SU-DHL-6 (cell line): ENCODE results near the gene PRRC2C.

Source experiments
- H2AFZ ChIP-seq: fragments of 200-600 bp; sonication (generic); 2 replicates; pipeline ENCODE4 v1.6.1; 2014; ENCODE audit warnings: low read depth, mild to moderate bottlenecking, moderate library complexity, mixed read lengths, antibody characterized with exemption, low read length; ENCODE audit not compliant: severe bottlenecking
- H3F3A ChIP-seq: fragments of 200-600 bp; shearing (Covaris generic); 2 replicates; pipeline ENCODE4 v1.6.0; 2016; ENCODE audit warnings: antibody characterized with exemption, mild to moderate bottlenecking; ENCODE audit not compliant: insufficient read depth
- H3K27ac ChIP-seq: fragments of 200-600 bp; sonication (generic); 2 replicates; pipeline ENCODE4 v1.5.1; 2016; ENCODE audit warnings: low read depth, mild to moderate bottlenecking, low read length, moderate library complexity, mixed read lengths
- H3K27me3 ChIP-seq: fragments of 200-600 bp; sonication (generic), shearing (Covaris generic); 2 replicates; pipeline ENCODE4 v1.6.0; 2014; ENCODE audit warnings: mild to moderate bottlenecking, low read length
- H3K36me3 ChIP-seq: fragments of 200-600 bp; sonication (generic); 2 replicates; pipeline ENCODE4 v1.6.1; 2014; ENCODE audit warnings: mild to moderate bottlenecking, low read length, mixed read lengths
- H3K4me2 ChIP-seq: fragments of 300-600, 200-600 bp; shearing (Covaris generic), sonication (generic); 2 replicates; pipeline ENCODE4 v1.6.0; 2014; ENCODE audit warnings: low read length, low read depth, mild to moderate bottlenecking; ENCODE audit not compliant: poor library complexity, severe bottlenecking
- H3K4me3 ChIP-seq: fragments of 200-600 bp; sonication (generic); 2 replicates; pipeline ENCODE4 v1.5.1; 2014; ENCODE audit warnings: antibody characterized with exemption, low read length, mild to moderate bottlenecking, mixed read lengths; ENCODE audit not compliant: insufficient read depth, poor library complexity, severe bottlenecking
- H3K79me2 ChIP-seq: fragments of 200-600 bp; sonication (generic); 2 replicates; pipeline ENCODE4 v1.6.1; 2014; ENCODE audit warnings: mild to moderate bottlenecking, low read length, moderate library complexity; ENCODE audit not compliant: insufficient read depth
- H3K9ac ChIP-seq: fragments of 200-600 bp; sonication (generic); 2 replicates; pipeline ENCODE4 v1.7.0; 2014; ENCODE audit warnings: mild to moderate bottlenecking, low read length
- H3K9me2 ChIP-seq: fragments of 200-600 bp; sonication (generic); replicated peaks from 2 replicates; pipeline ENCODE4 v1.6.1; 2014; ENCODE audit warnings: low read length; ENCODE audit not compliant: insufficient read depth
- H3K9me3 ChIP-seq: fragments of 200-600 bp; sonication (generic); 2 replicates; pipeline ENCODE4 v1.6.1; 2014; ENCODE audit warnings: low read length, mixed read lengths; ENCODE audit not compliant: insufficient read depth
- H4K20me1 ChIP-seq: fragments of 200-600 bp; sonication (generic); 2 replicates; pipeline ENCODE4 v1.6.1; 2014; ENCODE audit warnings: low read depth, mild to moderate bottlenecking, antibody characterized with exemption, low read length, moderate library complexity, mixed read lengths
- CTCF ChIP-seq: fragments of 200-600 bp; sonication (generic); IDR thresholded peaks from one replicate; pipeline ENCODE4 v1.5.1; 2017; ENCODE audit warnings: antibody characterized with exemption, mild to moderate bottlenecking, low read length, moderate library complexity; ENCODE audit not compliant: insufficient read depth, poor library complexity, severe bottlenecking
- EZH2phosphoT487 ChIP-seq: fragments of 200-600 bp; sonication (generic), shearing (Covaris generic); conservative IDR thresholded peaks from 2 replicates; pipeline ENCODE4 v1.6.1; 2018; ENCODE audit warnings: mild to moderate bottlenecking, antibody characterized with exemption, low read length, moderate library complexity, mixed read lengths

The PRRC2C gene

GRCh38 chr1:171606402-171606941, 121.1 kb downstream of the PRRC2C start:
- Histone ChIP-seq H3K9me2 (no peaks in the 10 kb centered on the region), H2AFZ (no peak overlapping the region), H3K9me3 (no peaks in the 10 kb centered on the region), H3K27me3 (no peaks in the 10 kb centered on the region), H3F3A (no peaks in the 10 kb centered on the region), H3K4me2 (no peak overlapping the region), H3K4me3 (no peak overlapping the region), H3K27ac (no peak overlapping the region), H3K36me3 (no peaks in the 10 kb centered on the region), H4K20me1 (no peaks in the 10 kb centered on the region), H3K9ac (no peak overlapping the region), H3K79me2 (no peaks in the 10 kb centered on the region)
- TF ChIP-seq EZH2phosphoT487 (no peak), CTCF (no peak)

GRCh38 chr1:171610385-171610784, 125.1 kb downstream of the PRRC2C start:
- Histone ChIP-seq H3K27ac (no peak overlapping the region), H4K20me1 (no peaks in the 10 kb centered on the region), H3K4me3 (no peak overlapping the region), H3K27me3 (no peaks in the 10 kb centered on the region), H3K9me2 (no peaks in the 10 kb centered on the region), H3K9ac (no peak overlapping the region), H2AFZ (no peak overlapping the region), H3F3A (no peaks in the 10 kb centered on the region), H3K36me3 (no peaks in the 10 kb centered on the region), H3K79me2 (no peaks in the 10 kb centered on the region), H3K4me2 (no peak overlapping the region), H3K9me3 (no peaks in the 10 kb centered on the region)
- TF ChIP-seq EZH2phosphoT487, result no peak
- no peak for TF ChIP-seq CTCF

- H3K9me3 ChIP-seq, result no peaks in the 10 kb centered on the region
- no peak overlapping the region for H3K4me3 ChIP-seq
- H3K4me2 ChIP-seq, result no peak overlapping the region
- H3K27ac ChIP-seq, result no peak overlapping the region
- H3K9me2 ChIP-seq, result no peaks in the 10 kb centered on the region
- no peaks in the 10 kb centered on the region for H3F3A ChIP-seq
- no peaks in the 10 kb centered on the region for H3K27me3 ChIP-seq
- no peak for TF ChIP-seq CTCF
- no peak for TF ChIP-seq EZH2phosphoT487
- no peak overlapping the region for H3K9ac ChIP-seq
- H3K36me3 ChIP-seq, result no peaks in the 10 kb centered on the region
- no peaks in the 10 kb centered on the region for H4K20me1 ChIP-seq
- no peak overlapping the region for H2AFZ ChIP-seq
- no peaks in the 10 kb centered on the region for H3K79me2 ChIP-seq
Observed at GRCh38 chr1:171611306-171611705, 126.0 kb downstream of the PRRC2C start.
